Choroid plexus epithelial cell (primary cell): ENCODE measurements around the gene SPAG16.
A peak's percentile ranks its signal among the peaks of the same experiment; 100 is the strongest.

ENCODE experiments used
- DNase-seq: peaks from one replicate; pipeline ENCODE4 v3.0.0-alpha.2; 2010; ENCODE audit warnings: low read depth
- H3K4me3 ChIP-seq: 2 replicates; pipeline ENCODE4 v1.5.1; 2011; ENCODE audit warnings: low read depth, mild to moderate bottlenecking, control low read depth, low read length, moderate library complexity
- CTCF ChIP-seq: conservative IDR thresholded peaks from 2 replicates; pipeline ENCODE4 v1.5.1; 2011; ENCODE audit warnings: low read depth, mild to moderate bottlenecking, control low read depth, inconsistent platforms, low read length, moderate library complexity

Gene SPAG16

GRCh38 chr2:214286011-214286410 lies 1001.7 kb downstream of the SPAG16 start:
- no peak overlapping the region for H3K4me3 ChIP-seq
- no peak for DNase-seq
- TF ChIP-seq CTCF, result no peak

GRCh38 chr2:214293593-214293992 lies 1009.3 kb downstream of the SPAG16 start:
- DNase-seq, result no peak
- no peak overlapping the region for H3K4me3 ChIP-seq
- TF ChIP-seq CTCF, result no peak

- TF ChIP-seq CTCF, result no peak
- no peak for DNase-seq
- H3K4me3 ChIP-seq, result no peak overlapping the region
These were observed 1010.2 kb downstream of the SPAG16 start for GRCh38 chr2:214294426-214294825.

GRCh38 chr2:214297423-214297822 lies 1013.2 kb downstream of the SPAG16 start:
- no peak for TF ChIP-seq CTCF
- no peak for DNase-seq
- no peak overlapping the region for H3K4me3 ChIP-seq

GRCh38 chr2:214310319-214310718 lies 1026.1 kb downstream of the SPAG16 start:
- peak; percentile 12 for DNase-seq
- TF ChIP-seq CTCF, result peak; percentile 39
- H3K4me3 ChIP-seq, result no peak overlapping the region

GRCh38 chr2:214311031-214311533 lies 1026.8 kb downstream of the SPAG16 start:
- no peak for DNase-seq
- H3K4me3 ChIP-seq, result no peak overlapping the region
- TF ChIP-seq CTCF, result no peak

- peak; percentile 3 for DNase-seq
- H3K4me3 ChIP-seq, result no peak overlapping the region
These were observed 1027.9 kb downstream of the SPAG16 start for GRCh38 chr2:214311931-214312749.

More at GRCh38 chr2:214311931-214312749, 1027.9 kb downstream of the SPAG16 start:
- no peak for TF ChIP-seq CTCF
